Panc1 (cell line): ENCODE results near the gene SCN1B. TPM values are rescaled to one million over a fixed set of nuclear protein-coding genes. Genes with fewer than 3 reads are reported as not detected.

Experiments
- ATAC-seq: fragments of 200-7000 bp; cut with Tn5 transposase; 2 replicates; pipeline ENCODE4 v1.9.1; 2020; ENCODE audit warnings: mild to moderate bottlenecking, moderate library complexity
- BruUV-seq: library from RNA; stranded (reverse); fragments of 400-500 nt; replicated peaks from 2 replicates; lab custom pipeline; 2021; lab: Mats Ljungman, UMichigan
- CTCF ChIA-PET: fragments of 300-600 bp; sonication (Branson Sonifier 250); formaldehyde crosslinking; loops from one replicate; lab custom pipeline; 2022; ENCODE audit warnings: antibody characterized with exemption; lab: Charles Lee
- POLR2A ChIA-PET: fragments of 300-600 bp; sonication (Branson Sonifier 250); formaldehyde crosslinking; loops from one replicate; lab custom pipeline; 2022; ENCODE audit warnings: antibody characterized with exemption; lab: Charles Lee
- DNase-seq: peaks from one replicate; pipeline ENCODE4 v3.0.0-alpha.2; 2010; ENCODE audit warnings: low read depth, low spot score
- H3K27ac ChIP-seq: 2 replicates; pipeline ENCODE4 v1.5.1; 2011; ENCODE audit warnings: mild to moderate bottlenecking, low read length, inconsistent platforms
- H3K27me3 ChIP-seq: fragments of 200-500 bp; sonication (Bioruptor generic); 2 replicates; pipeline ENCODE4 v1.6.0; 2014; ENCODE audit warnings: low read length, inconsistent platforms; ENCODE audit not compliant: control insufficient read depth, insufficient read depth
- H3K36me3 ChIP-seq: fragments of 200-500 bp; sonication (Bioruptor generic); 2 replicates; pipeline ENCODE4 v1.5.1; 2014; ENCODE audit warnings: inconsistent platforms, mild to moderate bottlenecking, low read length, moderate library complexity; ENCODE audit not compliant: control insufficient read depth, insufficient read depth
- H3K4me1 ChIP-seq: 2 replicates; pipeline ENCODE4 v1.5.1; 2011; ENCODE audit warnings: inconsistent platforms, mild to moderate bottlenecking, low read length, moderate library complexity; ENCODE audit not compliant: control insufficient read depth, insufficient read depth
- H3K4me3 ChIP-seq, 2 experiments: 2 replicates each; pipeline ENCODE4 v1.5.1; 2011 to 2012; ENCODE audit warnings: low read depth in 2 of 2, low read length in 2 of 2, mild to moderate bottlenecking in 2 of 2, inconsistent platforms in 1 of 2, moderate library complexity in 1 of 2
- H3K9me3 ChIP-seq: fragments of 200-500 bp; sonication (Bioruptor generic); 2 replicates; pipeline ENCODE4 v1.5.1; 2014; ENCODE audit warnings: low read depth, mild to moderate bottlenecking, inconsistent platforms, low read length, moderate library complexity; ENCODE audit not compliant: control insufficient read depth, insufficient read depth
- CTCF ChIP-seq: fragments of 450-650 bp; IDR thresholded peaks from 2 replicates; pipeline ENCODE4 v1.5.1; 2017; ENCODE audit warnings: mild to moderate bottlenecking
- POLR2AphosphoS5 ChIP-seq: IDR thresholded peaks from 2 replicates; pipeline ENCODE4 v1.6.1; 2012; ENCODE audit warnings: mild to moderate bottlenecking, low read depth, low read length, moderate library complexity
- REST ChIP-seq, 2 experiments: IDR thresholded peaks; 2 replicates each; pipeline ENCODE4 v1.6.1; 2011 to 2012; ENCODE audit warnings: low read depth in 2 of 2, control low read depth in 1 of 2, low read length in 1 of 2, mild to moderate bottlenecking in 1 of 2, moderate library complexity in 1 of 2; ENCODE audit not compliant: insufficient read depth in 1 of 2
- SIN3A ChIP-seq: IDR thresholded peaks from 2 replicates; pipeline ENCODE4 v1.6.1; 2012; ENCODE audit warnings: low read depth, mild to moderate bottlenecking, low read length, moderate library complexity, borderline replicate concordance; ENCODE audit not compliant: insufficient read depth
- TCF7L2 ChIP-seq: IDR thresholded peaks from 2 replicates; pipeline ENCODE4 v1.6.1; 2011; ENCODE audit warnings: mild to moderate bottlenecking, low read depth, low read length, inconsistent platforms
- in situ Hi-C: cut with HindIII; loops from 2 replicates; pipeline ENCODE4 v1.10.0; 2016; ENCODE audit warnings: low sequenced_read_pairs, low pct_unique_long_range_greater_than_20kb
- intact Hi-C: fragments of 100-400 bp; cut with micrococcal nuclease; formaldehyde crosslinking; loops from one replicate; pipeline ENCODE4 v1.10.0; 2022; ENCODE audit not compliant: unreplicated experiment
- total RNA-seq: library from RNA; stranded (reverse); gene quantifications from one replicate; pipeline ENCODE4 v1.2.1, GENCODE V29; 2021; ENCODE audit not compliant: unreplicated experiment

The SCN1B gene
- total RNA-seq, 1 experiment from 2014 or later: 4.6 TPM

- in situ Hi-C loops: no loop called here
- H3K36me3 ChIP-seq: no peaks in the 10 kb centered on the region; the same call in 1 of the 2 replicates
- H3K4me3 ChIP-seq: no peak overlapping the region
These were observed 3.3 kb upstream of the SCN1B start for GRCh38 chr19:35027009-35027408.

GRCh38 chr19:35027851-35028599, 2.2 kb upstream of the SCN1B start:
- CTCF ChIA-PET: interaction anchor here (1.6 kb wide), 1 partner anchor 10 kb away, joined by 4 read pairs; no protein-coding TSS in a partner anchor

More at GRCh38 chr19:35027009-35027408, 3.3 kb upstream of the SCN1B start:
- DNase-seq (no peak), ATAC-seq (no peak)
- no TSS peak for BruUV-seq
- H3K27me3 ChIP-seq: peaks cover under 1% of the 10 kb centered on the region; the same call in 1 of the 2 replicates
- ChIA-PET CTCF (interaction anchor here (0.6 to 1.6 kb wide), 3 partner anchors 11 to 64 kb away, joined by 3 to 4 read pairs (median 4); no protein-coding TSS in a partner anchor), POLR2A (no interaction called here)
- H3K27ac ChIP-seq: no peak overlapping the region
- H3K4me1 ChIP-seq: peaks cover 9% of the 10 kb centered on the region
- TF ChIP-seq TCF7L2 (no peak), REST (IDR thresholded peaks at IDR 0.05; ENCODE audit: insufficient read depth in 1 of 2, low read depth in 2 of 2, low read length in 1 of 2) (no peak)
- intact Hi-C loops: no loop called here
- no peaks in the 10 kb centered on the region for H3K9me3 ChIP-seq

More at GRCh38 chr19:35027851-35028599, 2.2 kb upstream of the SCN1B start:
- no TSS peak for BruUV-seq
- ATAC-seq: peak; percentile 18; the same call in 1 of the 2 replicates
- Histone ChIP-seq H3K9me3 (no peaks in the 10 kb centered on the region), H3K27ac (no peak overlapping the region), H3K4me3 (no peak overlapping the region), H3K36me3 (no peaks in the 10 kb centered on the region; the same call in 1 of the 2 replicates), H3K27me3 (peaks cover 3% of the 10 kb centered on the region; the same call in 1 of the 2 replicates), H3K4me1 (peaks cover 9% of the 10 kb centered on the region)
- no peak for TF ChIP-seq SIN3A
- no peak for TF ChIP-seq REST (IDR thresholded peaks at IDR 0.05; ENCODE audit: insufficient read depth in 1 of 2, low read depth in 2 of 2, low read length in 1 of 2)
- TF ChIP-seq CTCF: no peak
- no peak for TF ChIP-seq TCF7L2
- no peak for TF ChIP-seq POLR2AphosphoS5
- intact Hi-C loops: no loop called here
- POLR2A ChIA-PET: interaction anchor here (0.5 kb wide), 1 partner anchor 151 kb away, joined by 3 read pairs; no protein-coding TSS in a partner anchor
- in situ Hi-C loops: no loop called here
- DNase-seq: no peak
